SK-N-SH (cell line): Measurements from ENCODE around the gene FGGY. TPM values are rescaled to one million over a fixed set of nuclear protein-coding genes. Genes with fewer than 3 reads are reported as not detected.
A peak's percentile ranks its signal among the peaks of the same experiment; 100 is the strongest.

Experiments
- CTCF ChIA-PET: fragments of 300-600, 350-600 bp; formaldehyde crosslinking; extraction: SDS; loops from one replicate; lab custom pipeline; 2021; lab: Yijun Ruan, JAX
- POLR2A ChIA-PET: fragments of 350-600 bp; sonication (Branson Sonifier 250); formaldehyde crosslinking; extraction: SDS; loops from one replicate; lab custom pipeline; 2020; ENCODE audit warnings: antibody characterized with exemption, inconsistent platforms; lab: Yijun Ruan, JAX
- DNase-seq: peaks from one replicate; pipeline ENCODE4 v3.0.0; 2012
- H2AFZ ChIP-seq: fragments of 200-600 bp; sonication (generic); 2 replicates; pipeline ENCODE4 v1.8.1; 2016; ENCODE audit warnings: antibody characterized with exemption, mild to moderate bottlenecking, low read depth
- H3F3A ChIP-seq: fragments of 200-600 bp; sonication (generic); replicated peaks from 2 replicates; pipeline ENCODE3; 2016; ENCODE audit warnings: antibody characterized with exemption, mild to moderate bottlenecking; ENCODE audit not compliant: insufficient read depth
- H3K27ac ChIP-seq, 2 experiments: fragments of 200-500 bp in 1 of 2; fragments of 200-600 bp in 1 of 2; sonication (Bioruptor generic) in 1 of 2; sonication (generic), shearing (Covaris generic) in 1 of 2; 2 replicates each; pipeline versions ENCODE4 v1.5.1 to v1.6.1; 2014 to 2016; ENCODE audit warnings: low read depth in 2 of 2, inconsistent platforms in 1 of 2, low read length in 1 of 2, mild to moderate bottlenecking in 1 of 2, mixed read lengths in 1 of 2
- H3K27me3 ChIP-seq: fragments of 200-600 bp; sonication (generic), shearing (Covaris generic); 2 replicates; pipeline ENCODE4 v1.6.1; 2016; ENCODE audit warnings: mixed run types; ENCODE audit not compliant: insufficient read depth
- H3K36me3 ChIP-seq, 2 experiments: fragments of 200-500 bp in 1 of 2; fragments of 200-600 bp in 1 of 2; sonication (Bioruptor generic) in 1 of 2; sonication (generic) in 1 of 2; replicated peaks in 1 of 2; 2 replicates each; pipeline versions ENCODE3 to v1.5.1; 2014 to 2016; ENCODE audit warnings: low read length in 1 of 2, mild to moderate bottlenecking in 1 of 2; ENCODE audit not compliant: insufficient read depth in 2 of 2, control insufficient read depth in 1 of 2
- H3K4me1 ChIP-seq, 2 experiments: fragments of 200-500 bp in 1 of 2; fragments of 200-600 bp in 1 of 2; sonication (Bioruptor generic) in 1 of 2; sonication (generic), shearing (Covaris generic) in 1 of 2; 2 replicates each; pipeline versions ENCODE4 v1.5.1 to v1.6.1; 2014 to 2016; ENCODE audit warnings: low read depth in 1 of 2, low read length in 1 of 2, mixed run types in 1 of 2; ENCODE audit not compliant: insufficient read depth in 2 of 2, control insufficient read depth in 1 of 2
- H3K4me2 ChIP-seq: fragments of 200-600 bp; sonication (generic), shearing (Covaris generic); 2 replicates; pipeline ENCODE4 v1.6.1; 2017; ENCODE audit warnings: mixed run types
- H3K4me3 ChIP-seq, 2 experiments: fragments of 200-500 bp in 1 of 2; fragments of 200-600 bp in 1 of 2; sonication (Bioruptor generic) in 1 of 2; sonication (generic), shearing (Covaris generic) in 1 of 2; 2 replicates each; pipeline versions ENCODE4 v1.5.1 to v1.8.1; 2014 to 2016; ENCODE audit warnings: low read depth in 2 of 2, inconsistent platforms in 1 of 2, low read length in 1 of 2, mild to moderate bottlenecking in 1 of 2, mixed read lengths in 1 of 2, moderate library complexity in 1 of 2
- H3K79me2 ChIP-seq: fragments of 200-600 bp; sonication (generic); 2 replicates; pipeline ENCODE4 v1.8.1; 2017; ENCODE audit warnings: mild to moderate bottlenecking; ENCODE audit not compliant: insufficient read depth
- H3K9ac ChIP-seq: fragments of 200-600 bp; sonication (generic); 2 replicates; pipeline ENCODE4 v1.6.1; 2017; ENCODE audit warnings: mixed run types
- H3K9me2 ChIP-seq: fragments of 200-600 bp; sonication (generic); 2 replicates; pipeline ENCODE4 v1.6.1; 2017; ENCODE audit warnings: mixed run types
- H3K9me3 ChIP-seq: fragments of 200-600 bp; sonication (generic); 2 replicates; pipeline ENCODE4 v1.6.1; 2017; ENCODE audit warnings: mixed run types, mild to moderate bottlenecking, moderate library complexity
- H4K20me1 ChIP-seq: fragments of 200-600 bp; sonication (generic); 2 replicates; pipeline ENCODE4 v1.6.1; 2017; ENCODE audit warnings: mild to moderate bottlenecking, mixed run types; ENCODE audit not compliant: insufficient read depth
- CTCF ChIP-seq: fragments of 200-600 bp; sonication (generic); IDR thresholded peaks from 2 replicates; pipeline ENCODE4 v1.6.1; 2017; ENCODE audit warnings: antibody characterized with exemption, mild to moderate bottlenecking, moderate library complexity
- ELF1 ChIP-seq: IDR thresholded peaks from 2 replicates; pipeline ENCODE4 v1.4.0; 2012
- FOSL2 ChIP-seq: IDR thresholded peaks from 2 replicates; pipeline ENCODE4 v1.4.0; 2012; ENCODE audit warnings: low read depth, mild to moderate bottlenecking, moderate library complexity, borderline replicate concordance
- FOXM1 ChIP-seq: IDR thresholded peaks from 2 replicates; pipeline ENCODE4 v1.4.0; 2012; ENCODE audit warnings: low read depth, mild to moderate bottlenecking
- GABPA ChIP-seq: IDR thresholded peaks from 2 replicates; pipeline ENCODE4 v1.4.0; 2012; ENCODE audit warnings: low read depth, mild to moderate bottlenecking
- GATA2 ChIP-seq: sonication (generic); formaldehyde crosslinking; IDR thresholded peaks from 2 replicates; pipeline ENCODE4 v1.5.0; 2020; ENCODE audit warnings: mild to moderate bottlenecking, missing genetic modification reagents
- JUND ChIP-seq: IDR thresholded peaks from 2 replicates; pipeline ENCODE4 v1.4.0; 2012
- MAX ChIP-seq: IDR thresholded peaks from 2 replicates; pipeline ENCODE4 v1.4.0; 2012; ENCODE audit warnings: low read depth
- MEF2A ChIP-seq: IDR thresholded peaks from 2 replicates; pipeline ENCODE4 v1.4.0; 2012; ENCODE audit warnings: low read depth, borderline replicate concordance
- MXI1 ChIP-seq: IDR thresholded peaks from 2 replicates; pipeline ENCODE4 v1.6.1; 2012; ENCODE audit warnings: mild to moderate bottlenecking, low read depth, low read length, improper control_type of control experiment
- NRF1 ChIP-seq: IDR thresholded peaks from 2 replicates; pipeline ENCODE4 v1.6.1; 2012; ENCODE audit warnings: low read depth, mild to moderate bottlenecking, low read length
- PBX3 ChIP-seq: IDR thresholded peaks from 2 replicates; pipeline ENCODE4; 2012
- POLR2AphosphoS5 ChIP-seq: IDR thresholded peaks from 2 replicates; pipeline ENCODE4 v1.6.1; 2012; ENCODE audit warnings: low read depth, low read length
- RCOR1 ChIP-seq: fragments of 150-350 bp; IDR thresholded peaks from 2 replicates; pipeline ENCODE4 v1.6.1; 2017; ENCODE audit warnings: antibody characterized with exemption, low read length
- REST ChIP-seq: IDR thresholded peaks from 2 replicates; pipeline ENCODE4 v1.6.1; 2012; ENCODE audit warnings: mild to moderate bottlenecking, low read depth, low read length, moderate library complexity
- RFX5 ChIP-seq: IDR thresholded peaks from 2 replicates; pipeline ENCODE4 v1.6.1; 2012; ENCODE audit warnings: mild to moderate bottlenecking, improper control_type of control experiment, low read length
- RXRA ChIP-seq: IDR thresholded peaks from 2 replicates; pipeline ENCODE4 v1.4.0; 2012; ENCODE audit warnings: low read depth, mild to moderate bottlenecking, borderline replicate concordance
- SMC3 ChIP-seq: IDR thresholded peaks from 2 replicates; pipeline ENCODE4 v1.6.1; 2012; ENCODE audit warnings: low read depth, low read length, improper control_type of control experiment
- TAF1 ChIP-seq: IDR thresholded peaks from 2 replicates; pipeline ENCODE4 v1.6.1; 2012; ENCODE audit warnings: low read depth, mild to moderate bottlenecking, low read length, moderate library complexity, borderline replicate concordance
- USF2 ChIP-seq: fragments of 150-350 bp; IDR thresholded peaks from 2 replicates; pipeline ENCODE4 v1.6.1; 2017; ENCODE audit warnings: antibody characterized with exemption, low read length, low read depth, borderline replicate concordance
- YY1 ChIP-seq: IDR thresholded peaks from 2 replicates; pipeline ENCODE4 v1.4.0; 2012; ENCODE audit warnings: low read depth, mild to moderate bottlenecking
- ZBTB33 ChIP-seq: IDR thresholded peaks from 2 replicates; pipeline ENCODE4 v1.4.0; 2012; ENCODE audit warnings: low read depth, borderline replicate concordance
- WGBS: methylation state at CpG from one replicate; pipeline ENCODE4 v1.1.6; 2017; ENCODE audit warnings: low lambda C conversion rate; 5-methylcytosine and 5-hydroxymethylcytosine counted together
- polyA plus RNA-seq, 3 experiments: library from polyadenylated mRNA; depleted of rRNA; stranded (reverse); fragments of >200 nt; gene quantifications; 2 replicates each; pipeline ENCODE4 v1.2.3, GENCODE V29; 2012

FGGY gene
- polyA plus RNA-seq (2012; rRNA removed) = 10.3 and 13.3 TPM in 2 replicates
- 10.1 and 11.0 TPM in 2 replicates for polyA plus RNA-seq (2012; cell fraction: cytosol; rRNA removed)
- 6.0 and 9.4 TPM in 2 replicates for polyA plus RNA-seq (2012; cell fraction: nucleus; rRNA removed)

- H3K4me2 ChIP-seq = peak within 1 kb of the TSS; percentile 82
- peak; percentile 96 for DNase-seq
- ChIA-PET CTCF (interaction anchor here (0.6 to 1.1 kb wide), 2 partner anchors 150 to 402 kb away, joined by 3 read pairs; no protein-coding TSS in a partner anchor), POLR2A (interaction anchor here (0.6 kb wide), 1 partner anchor 9 kb away, joined by 3 read pairs; no protein-coding TSS in a partner anchor)
- peak within 1 kb of the TSS; percentile 96 for H3K9ac ChIP-seq
- H3K4me3 ChIP-seq = peak within 1 kb of the TSS; percentile 62 to 66
- peak within 1 kb of the TSS; percentile 95 to 97 for H3K27ac ChIP-seq
- peaks cover 26% of the 10 kb centered on the region for H3F3A ChIP-seq
- 0 out of 2 replicates have a peak, but pooled peaks cover 5% of the 10 kb centered on the region for H3K79me2 ChIP-seq
- WGBS = under 1% methylated on average over 29 of the region's 78 CpGs
- no peaks in the 10 kb centered on the region for H3K27me3 ChIP-seq
- H3K4me1 ChIP-seq = peaks cover 4 to 16% of the 10 kb centered on the region in 2 experiments; a peak in 3 of 4 replicates
- H4K20me1 ChIP-seq = no peaks in the 10 kb centered on the region
- peak within 1 kb of the TSS; percentile 81 for H2AFZ ChIP-seq
- H3K9me2 ChIP-seq = no peaks in the 10 kb centered on the region
- no peaks in the 10 kb centered on the region for H3K9me3 ChIP-seq
- no peaks in the 10 kb centered on the region for H3K36me3 ChIP-seq
- TF ChIP-seq CTCF = no peak
- TF ChIP-seq TAF1 = peak; percentile 67; the same call in 1 of the 2 replicates
- no peak for TF ChIP-seq RCOR1
- TF ChIP-seq GABPA = no peak
- peak; percentile 48 for TF ChIP-seq MXI1
- peak; percentile 59; the same call in 1 of the 2 replicates for TF ChIP-seq REST
- no peak; the same call in none of the 2 replicates for TF ChIP-seq GATA2 (CRISPR knock-in tag)
- TF ChIP-seq FOXM1 = no peak
- TF ChIP-seq MAX = peak; percentile 11
- TF ChIP-seq YY1 = no peak
- no peak for TF ChIP-seq JUND
- TF ChIP-seq SMC3 = peak; percentile 19
- TF ChIP-seq RFX5 = no peak
- no peak; the same call in 1 of the 2 replicates for TF ChIP-seq PBX3
- TF ChIP-seq MEF2A = no peak
- no peak for TF ChIP-seq ZBTB33
- TF ChIP-seq FOSL2 = no peak
- peak; percentile 87 for TF ChIP-seq NRF1
- no peak for TF ChIP-seq ELF1
- peak; percentile 70 for TF ChIP-seq USF2
- peak; percentile 97 for TF ChIP-seq POLR2AphosphoS5
- no peak for TF ChIP-seq RXRA
These were observed at the start of gene FGGY for GRCh38 chr1:59296358-59297256. TSS of gene FGGY (plus strand) at chr1:59297094. CDS start at chr1:59321550, 24,456 bp downstream.
